SK-N-SH (cell line): Measurements from ENCODE around the gene ROS1. TPM values are rescaled to one million over a fixed set of nuclear protein-coding genes. Genes with fewer than 3 reads are reported as not detected.

ENCODE experiments used
- CTCF ChIA-PET: fragments of 300-600, 350-600 bp; formaldehyde crosslinking; extraction: SDS; loops from one replicate; lab custom pipeline; 2021; lab: Yijun Ruan, JAX
- POLR2A ChIA-PET: fragments of 350-600 bp; sonication (Branson Sonifier 250); formaldehyde crosslinking; extraction: SDS; loops from one replicate; lab custom pipeline; 2020; ENCODE audit warnings: antibody characterized with exemption, inconsistent platforms; lab: Yijun Ruan, JAX
- DNase-seq: peaks from one replicate; pipeline ENCODE4 v3.0.0; 2012
- H2AFZ ChIP-seq: fragments of 200-600 bp; sonication (generic); 2 replicates; pipeline ENCODE4 v1.8.1; 2016; ENCODE audit warnings: antibody characterized with exemption, mild to moderate bottlenecking, low read depth
- H3F3A ChIP-seq: fragments of 200-600 bp; sonication (generic); replicated peaks from 2 replicates; pipeline ENCODE3; 2016; ENCODE audit warnings: antibody characterized with exemption, mild to moderate bottlenecking; ENCODE audit not compliant: insufficient read depth
- H3K27ac ChIP-seq, 2 experiments: fragments of 200-500 bp in 1 of 2; fragments of 200-600 bp in 1 of 2; sonication (Bioruptor generic) in 1 of 2; sonication (generic), shearing (Covaris generic) in 1 of 2; 2 replicates each; pipeline versions ENCODE4 v1.5.1 to v1.6.1; 2014 to 2016; ENCODE audit warnings: low read depth in 2 of 2, inconsistent platforms in 1 of 2, low read length in 1 of 2, mild to moderate bottlenecking in 1 of 2, mixed read lengths in 1 of 2
- H3K27me3 ChIP-seq: fragments of 200-600 bp; sonication (generic), shearing (Covaris generic); 2 replicates; pipeline ENCODE4 v1.6.1; 2016; ENCODE audit warnings: mixed run types; ENCODE audit not compliant: insufficient read depth
- H3K36me3 ChIP-seq, 2 experiments: fragments of 200-500 bp in 1 of 2; fragments of 200-600 bp in 1 of 2; sonication (Bioruptor generic) in 1 of 2; sonication (generic) in 1 of 2; replicated peaks in 1 of 2; 2 replicates each; pipeline versions ENCODE3 to v1.5.1; 2014 to 2016; ENCODE audit warnings: low read length in 1 of 2, mild to moderate bottlenecking in 1 of 2; ENCODE audit not compliant: insufficient read depth in 2 of 2, control insufficient read depth in 1 of 2
- H3K4me1 ChIP-seq, 2 experiments: fragments of 200-500 bp in 1 of 2; fragments of 200-600 bp in 1 of 2; sonication (Bioruptor generic) in 1 of 2; sonication (generic), shearing (Covaris generic) in 1 of 2; 2 replicates each; pipeline versions ENCODE4 v1.5.1 to v1.6.1; 2014 to 2016; ENCODE audit warnings: low read depth in 1 of 2, low read length in 1 of 2, mixed run types in 1 of 2; ENCODE audit not compliant: insufficient read depth in 2 of 2, control insufficient read depth in 1 of 2
- H3K4me2 ChIP-seq: fragments of 200-600 bp; sonication (generic), shearing (Covaris generic); 2 replicates; pipeline ENCODE4 v1.6.1; 2017; ENCODE audit warnings: mixed run types
- H3K4me3 ChIP-seq, 2 experiments: fragments of 200-500 bp in 1 of 2; fragments of 200-600 bp in 1 of 2; sonication (Bioruptor generic) in 1 of 2; sonication (generic), shearing (Covaris generic) in 1 of 2; 2 replicates each; pipeline versions ENCODE4 v1.5.1 to v1.8.1; 2014 to 2016; ENCODE audit warnings: low read depth in 2 of 2, inconsistent platforms in 1 of 2, low read length in 1 of 2, mild to moderate bottlenecking in 1 of 2, mixed read lengths in 1 of 2, moderate library complexity in 1 of 2
- H3K79me2 ChIP-seq: fragments of 200-600 bp; sonication (generic); 2 replicates; pipeline ENCODE4 v1.8.1; 2017; ENCODE audit warnings: mild to moderate bottlenecking; ENCODE audit not compliant: insufficient read depth
- H3K9ac ChIP-seq: fragments of 200-600 bp; sonication (generic); 2 replicates; pipeline ENCODE4 v1.6.1; 2017; ENCODE audit warnings: mixed run types
- H3K9me2 ChIP-seq: fragments of 200-600 bp; sonication (generic); 2 replicates; pipeline ENCODE4 v1.6.1; 2017; ENCODE audit warnings: mixed run types
- H3K9me3 ChIP-seq: fragments of 200-600 bp; sonication (generic); 2 replicates; pipeline ENCODE4 v1.6.1; 2017; ENCODE audit warnings: mixed run types, mild to moderate bottlenecking, moderate library complexity
- H4K20me1 ChIP-seq: fragments of 200-600 bp; sonication (generic); 2 replicates; pipeline ENCODE4 v1.6.1; 2017; ENCODE audit warnings: mild to moderate bottlenecking, mixed run types; ENCODE audit not compliant: insufficient read depth
- CTCF ChIP-seq: fragments of 200-600 bp; sonication (generic); IDR thresholded peaks from 2 replicates; pipeline ENCODE4 v1.6.1; 2017; ENCODE audit warnings: antibody characterized with exemption, mild to moderate bottlenecking, moderate library complexity
- EZH2phosphoT487 ChIP-seq: fragments of 200-600 bp; sonication (generic); IDR thresholded peaks from 2 replicates; pipeline ENCODE4 v1.6.1; 2017; ENCODE audit warnings: low read depth, mixed run types, mild to moderate bottlenecking, antibody characterized with exemption, moderate library complexity, borderline replicate concordance
- FOSL2 ChIP-seq: IDR thresholded peaks from 2 replicates; pipeline ENCODE4 v1.4.0; 2012; ENCODE audit warnings: low read depth, mild to moderate bottlenecking, moderate library complexity, borderline replicate concordance
- MAX ChIP-seq: IDR thresholded peaks from 2 replicates; pipeline ENCODE4 v1.4.0; 2012; ENCODE audit warnings: low read depth
- MEF2A ChIP-seq: IDR thresholded peaks from 2 replicates; pipeline ENCODE4 v1.4.0; 2012; ENCODE audit warnings: low read depth, borderline replicate concordance
- NRF1 ChIP-seq: IDR thresholded peaks from 2 replicates; pipeline ENCODE4 v1.6.1; 2012; ENCODE audit warnings: low read depth, mild to moderate bottlenecking, low read length
- RCOR1 ChIP-seq: fragments of 150-350 bp; IDR thresholded peaks from 2 replicates; pipeline ENCODE4 v1.6.1; 2017; ENCODE audit warnings: antibody characterized with exemption, low read length
- REST ChIP-seq: IDR thresholded peaks from 2 replicates; pipeline ENCODE4 v1.6.1; 2012; ENCODE audit warnings: mild to moderate bottlenecking, low read depth, low read length, moderate library complexity
- RXRA ChIP-seq: IDR thresholded peaks from 2 replicates; pipeline ENCODE4 v1.4.0; 2012; ENCODE audit warnings: low read depth, mild to moderate bottlenecking, borderline replicate concordance
- TEAD4 ChIP-seq: IDR thresholded peaks from 2 replicates; pipeline ENCODE4 v1.4.0; 2012; ENCODE audit warnings: mild to moderate bottlenecking, borderline replicate concordance; ENCODE audit not compliant: insufficient read depth
- ZBTB33 ChIP-seq: IDR thresholded peaks from 2 replicates; pipeline ENCODE4 v1.4.0; 2012; ENCODE audit warnings: low read depth, borderline replicate concordance
- WGBS: methylation state at CpG from one replicate; pipeline ENCODE4 v1.1.6; 2017; ENCODE audit warnings: low lambda C conversion rate; 5-methylcytosine and 5-hydroxymethylcytosine counted together
- polyA plus RNA-seq, 3 experiments: library from polyadenylated mRNA; depleted of rRNA; stranded (reverse); fragments of >200 nt; gene quantifications; 2 replicates each; pipeline ENCODE4 v1.2.3, GENCODE V29; 2012

Gene ROS1
- polyA plus RNA-seq, 1 of the 3 experiments (the other 2 are of a cell fraction): 1.8 TPM

GRCh38 chr6:117288083-117288715 lies 137.5 kb downstream of the ROS1 start:
- CTCF ChIA-PET: no interaction called here
- Histone ChIP-seq H3K36me3 (no peaks in the 10 kb centered on the region), H3K9me3 (no peaks in the 10 kb centered on the region), H3K9me2 (no peaks in the 10 kb centered on the region), H3K4me2 (no peak overlapping the region), H3F3A (no peaks in the 10 kb centered on the region), H4K20me1 (no peaks in the 10 kb centered on the region), H2AFZ (no peak overlapping the region), H3K27ac (no peak overlapping the region), H3K27me3 (no peaks in the 10 kb centered on the region), H3K4me1 (no peaks in the 10 kb centered on the region), H3K79me2 (no peaks in the 10 kb centered on the region), H3K4me3 (no peak overlapping the region), H3K9ac (no peak overlapping the region)
- 3% methylated on average over 3 of the region's 3 CpGs for WGBS
- TF ChIP-seq REST (no peak), NRF1 (no peak), FOSL2 (no peak), RCOR1 (no peak), ZBTB33 (no peak), MAX (no peak), MEF2A (no peak), RXRA (no peak), TEAD4 (no peak), EZH2phosphoT487 (no peak), CTCF (no peak)
- DNase-seq: no peak
- POLR2A ChIA-PET: no interaction called here
